Ishikawa (cell line): ENCODE results near the gene BIN2.

Experiments
- CREB1 ChIP-seq: IDR thresholded peaks from 2 replicates; pipeline ENCODE4 v1.6.1; 2012; ENCODE audit warnings: low read depth
- EGR1 ChIP-seq: IDR thresholded peaks from 2 replicates; pipeline ENCODE4 v1.6.1; 2012
- TF ChIP-seq, protein P1 (sequence below): IDR thresholded peaks from 2 replicates; pipeline ENCODE4 v1.6.1; 2012
- TF ChIP-seq, protein P2 (sequence below): IDR thresholded peaks from 2 replicates; pipeline ENCODE4 v1.6.1; 2012
- TF ChIP-seq, protein P3 (sequence below): IDR thresholded peaks from 2 replicates; pipeline ENCODE4 v1.6.1; 2012; ENCODE audit warnings: low read depth, mild to moderate bottlenecking

DNA sequence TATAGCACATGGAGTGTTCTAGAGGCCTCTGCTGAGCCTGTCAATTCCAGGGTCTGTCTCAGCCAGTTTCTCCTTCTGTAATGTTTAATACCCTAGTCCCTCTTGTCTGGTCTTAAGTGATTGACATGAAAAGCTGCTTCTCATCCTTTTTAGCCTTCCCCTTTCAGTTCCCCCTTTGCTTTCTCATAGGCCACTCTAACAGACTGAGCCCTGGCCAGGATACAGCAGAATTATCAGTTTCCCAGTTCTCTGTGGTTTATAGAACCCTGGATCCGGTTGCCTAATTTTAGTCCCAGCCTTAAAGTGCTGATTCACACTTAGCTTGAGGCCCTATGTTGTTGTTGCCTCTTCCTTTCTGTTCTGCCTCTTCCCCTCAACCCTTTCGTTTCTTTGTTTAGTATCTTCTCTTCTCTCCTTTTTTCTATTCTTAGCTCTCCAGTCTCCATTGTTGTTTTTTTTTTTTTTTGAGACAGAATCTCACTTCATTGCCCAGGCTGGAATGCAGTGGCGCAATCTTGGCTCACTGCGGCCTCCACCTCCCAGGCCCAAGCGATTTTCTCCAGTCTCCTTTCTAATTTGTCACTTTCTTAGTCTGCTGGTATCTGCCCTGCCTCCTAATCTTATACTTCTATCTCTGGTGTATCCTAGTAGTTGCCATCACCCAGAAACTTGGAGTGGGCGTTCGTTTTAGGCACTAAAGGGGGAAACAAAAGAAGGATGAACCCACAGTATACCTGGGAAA lies 2.9 kb upstream of the BIN2 start:
- TF ChIP-seq, protein P1, sequence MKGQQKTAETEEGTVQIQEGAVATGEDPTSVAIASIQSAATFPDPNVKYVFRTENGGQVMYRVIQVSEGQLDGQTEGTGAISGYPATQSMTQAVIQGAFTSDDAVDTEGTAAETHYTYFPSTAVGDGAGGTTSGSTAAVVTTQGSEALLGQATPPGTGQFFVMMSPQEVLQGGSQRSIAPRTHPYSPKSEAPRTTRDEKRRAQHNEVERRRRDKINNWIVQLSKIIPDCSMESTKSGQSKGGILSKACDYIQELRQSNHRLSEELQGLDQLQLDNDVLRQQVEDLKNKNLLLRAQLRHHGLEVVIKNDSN = no peak
- TF ChIP-seq CREB1 (no peak), EGR1 (no peak)
- TF ChIP-seq, protein P2, sequence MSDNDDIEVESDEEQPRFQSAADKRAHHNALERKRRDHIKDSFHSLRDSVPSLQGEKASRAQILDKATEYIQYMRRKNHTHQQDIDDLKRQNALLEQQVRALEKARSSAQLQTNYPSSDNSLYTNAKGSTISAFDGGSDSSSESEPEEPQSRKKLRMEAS = no peak
- TF ChIP-seq, protein P3, sequence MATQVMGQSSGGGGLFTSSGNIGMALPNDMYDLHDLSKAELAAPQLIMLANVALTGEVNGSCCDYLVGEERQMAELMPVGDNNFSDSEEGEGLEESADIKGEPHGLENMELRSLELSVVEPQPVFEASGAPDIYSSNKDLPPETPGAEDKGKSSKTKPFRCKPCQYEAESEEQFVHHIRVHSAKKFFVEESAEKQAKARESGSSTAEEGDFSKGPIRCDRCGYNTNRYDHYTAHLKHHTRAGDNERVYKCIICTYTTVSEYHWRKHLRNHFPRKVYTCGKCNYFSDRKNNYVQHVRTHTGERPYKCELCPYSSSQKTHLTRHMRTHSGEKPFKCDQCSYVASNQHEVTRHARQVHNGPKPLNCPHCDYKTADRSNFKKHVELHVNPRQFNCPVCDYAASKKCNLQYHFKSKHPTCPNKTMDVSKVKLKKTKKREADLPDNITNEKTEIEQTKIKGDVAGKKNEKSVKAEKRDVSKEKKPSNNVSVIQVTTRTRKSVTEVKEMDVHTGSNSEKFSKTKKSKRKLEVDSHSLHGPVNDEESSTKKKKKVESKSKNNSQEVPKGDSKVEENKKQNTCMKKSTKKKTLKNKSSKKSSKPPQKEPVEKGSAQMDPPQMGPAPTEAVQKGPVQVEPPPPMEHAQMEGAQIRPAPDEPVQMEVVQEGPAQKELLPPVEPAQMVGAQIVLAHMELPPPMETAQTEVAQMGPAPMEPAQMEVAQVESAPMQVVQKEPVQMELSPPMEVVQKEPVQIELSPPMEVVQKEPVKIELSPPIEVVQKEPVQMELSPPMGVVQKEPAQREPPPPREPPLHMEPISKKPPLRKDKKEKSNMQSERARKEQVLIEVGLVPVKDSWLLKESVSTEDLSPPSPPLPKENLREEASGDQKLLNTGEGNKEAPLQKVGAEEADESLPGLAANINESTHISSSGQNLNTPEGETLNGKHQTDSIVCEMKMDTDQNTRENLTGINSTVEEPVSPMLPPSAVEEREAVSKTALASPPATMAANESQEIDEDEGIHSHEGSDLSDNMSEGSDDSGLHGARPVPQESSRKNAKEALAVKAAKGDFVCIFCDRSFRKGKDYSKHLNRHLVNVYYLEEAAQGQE = no peak
